GM10266 (cell line): ENCODE data around the gene KRTAP4-9.

Experiments
- DNase-seq: peaks from one replicate; pipeline ENCODE4 v3.0.0; 2012; ENCODE audit errors: extremely low spot score
- CTCF ChIP-seq: IDR thresholded peaks from 2 replicates; pipeline ENCODE4 v1.5.1; 2012; ENCODE audit warnings: mild to moderate bottlenecking, low read depth; ENCODE audit not compliant: control insufficient read depth, insufficient read depth; ENCODE audit errors: missing control alignments

Gene KRTAP4-9

GRCh38 chr17:41151525-41151924 is 46.3 kb downstream of the KRTAP4-9 start:
- no peak for DNase-seq
- TF ChIP-seq CTCF = no peak

- no peak for DNase-seq
- TF ChIP-seq CTCF = no peak
These were observed 48.7 kb downstream of the KRTAP4-9 start for GRCh38 chr17:41153856-41154255.
